Prostate gland (tissue), 2 donors: Measurements from ENCODE around the gene FAM229A.
"Not testable (repeated sequence)": the region's sequence is repeated elsewhere in the genome, so short reads cannot be mapped to it uniquely, and the experiment has no call there.

ENCODE experiments used
- CTCF ChIP-seq, 4 experiments: fragments of 200-600 bp in 2 of 4; fragments of 450-650 bp in 2 of 4; sonication (generic) in 2 of 4; IDR thresholded peaks; 1 replicate in 3 of 4; 2 replicates in 1 of 4; pipeline ENCODE4 v1.5.1; 2016 to 2019; ENCODE audit warnings: antibody characterized with exemption in 4 of 4, mild to moderate bottlenecking in 2 of 4, moderate library complexity in 2 of 4
- POLR2A ChIP-seq: fragments of 450-650 bp; IDR thresholded peaks from one replicate; pipeline ENCODE4 v1.6.1; 2016; ENCODE audit warnings: antibody characterized with exemption, mild to moderate bottlenecking
- POLR2AphosphoS5 ChIP-seq: sonication (generic); formaldehyde crosslinking; IDR thresholded peaks from one replicate; pipeline ENCODE4 v1.6.1; 2017; ENCODE audit warnings: antibody characterized with exemption

- not testable (repeated sequence) for TF ChIP-seq POLR2AphosphoS5; CTCF (IDR thresholded peaks at IDR 0.05); POLR2A
Observed at GRCh38 chr1:32396524-32396923, 34.2 kb upstream of the FAM229A start.
